A673 (cell line): ENCODE measurements around the gene PLEKHG2.

Experiments used
- EZH2 ChIP-seq: fragments of 200-600 bp; sonication (generic); IDR thresholded peaks from 2 replicates; pipeline ENCODE4 v1.6.1; 2017; ENCODE audit warnings: borderline replicate concordance, low read depth, mild to moderate bottlenecking, mixed read lengths, antibody characterized with exemption, low read length; ENCODE audit not compliant: poor library complexity, severe bottlenecking
- TF ChIP-seq, protein P1 (sequence below): fragments of 300-800, 200-600 bp; sonication (generic); conservative IDR thresholded peaks from 2 replicates; pipeline ENCODE4 v1.5.1; 2017; ENCODE audit warnings: low read depth, mild to moderate bottlenecking, antibody characterized with exemption, low read length, moderate library complexity, mixed read lengths

DNA sequence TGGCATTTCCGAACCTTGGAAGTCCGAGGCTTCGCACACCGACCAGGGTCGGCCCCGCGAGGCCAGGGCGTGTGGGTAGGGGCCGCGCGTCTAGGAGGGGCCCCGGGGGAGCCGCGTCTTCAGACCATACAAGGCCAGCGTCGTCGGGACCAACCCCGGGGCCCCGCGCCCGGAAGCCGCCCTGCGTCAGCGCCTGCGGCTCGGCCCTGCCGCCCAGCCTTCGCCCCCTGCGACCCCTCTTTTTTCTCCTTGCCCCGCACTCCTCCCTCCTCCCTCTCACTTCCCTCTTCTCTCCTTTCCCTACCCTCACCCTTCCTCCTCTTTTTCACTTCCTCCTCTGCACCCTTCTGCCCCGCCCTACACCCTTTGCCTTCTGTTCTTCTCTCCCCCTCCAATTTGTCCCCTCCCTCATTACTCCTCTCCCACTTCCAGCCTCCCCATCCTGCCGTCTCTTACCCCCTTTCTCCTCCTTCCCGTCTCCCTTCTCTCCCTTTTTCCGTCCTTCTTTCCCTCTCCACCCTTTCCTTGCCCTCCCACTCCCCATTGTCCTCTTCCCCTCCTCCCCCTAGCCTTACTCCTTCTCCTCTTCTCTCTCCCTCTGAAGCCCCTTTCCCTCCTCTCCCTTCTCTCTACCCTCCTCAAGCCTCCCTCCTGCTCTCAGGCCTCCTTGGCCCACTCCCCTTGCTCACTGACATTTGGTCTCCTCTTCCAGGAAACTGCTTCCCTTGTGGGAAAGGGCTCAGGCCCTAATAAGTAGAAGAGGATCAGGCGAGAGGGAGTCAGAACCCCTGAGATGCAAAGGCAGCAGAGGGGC, 2.2 kb upstream of the PLEKHG2 start:
- TF ChIP-seq, protein P1, sequence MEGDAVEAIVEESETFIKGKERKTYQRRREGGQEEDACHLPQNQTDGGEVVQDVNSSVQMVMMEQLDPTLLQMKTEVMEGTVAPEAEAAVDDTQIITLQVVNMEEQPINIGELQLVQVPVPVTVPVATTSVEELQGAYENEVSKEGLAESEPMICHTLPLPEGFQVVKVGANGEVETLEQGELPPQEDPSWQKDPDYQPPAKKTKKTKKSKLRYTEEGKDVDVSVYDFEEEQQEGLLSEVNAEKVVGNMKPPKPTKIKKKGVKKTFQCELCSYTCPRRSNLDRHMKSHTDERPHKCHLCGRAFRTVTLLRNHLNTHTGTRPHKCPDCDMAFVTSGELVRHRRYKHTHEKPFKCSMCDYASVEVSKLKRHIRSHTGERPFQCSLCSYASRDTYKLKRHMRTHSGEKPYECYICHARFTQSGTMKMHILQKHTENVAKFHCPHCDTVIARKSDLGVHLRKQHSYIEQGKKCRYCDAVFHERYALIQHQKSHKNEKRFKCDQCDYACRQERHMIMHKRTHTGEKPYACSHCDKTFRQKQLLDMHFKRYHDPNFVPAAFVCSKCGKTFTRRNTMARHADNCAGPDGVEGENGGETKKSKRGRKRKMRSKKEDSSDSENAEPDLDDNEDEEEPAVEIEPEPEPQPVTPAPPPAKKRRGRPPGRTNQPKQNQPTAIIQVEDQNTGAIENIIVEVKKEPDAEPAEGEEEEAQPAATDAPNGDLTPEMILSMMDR = no peak
- TF ChIP-seq EZH2 = no peak
